ENCODE data around the gene TSPAN33. TPM values are rescaled to one million over a fixed set of nuclear protein-coding genes. Genes with fewer than 3 reads are reported as not detected.
"Not testable (repeated sequence)": the region's sequence is repeated elsewhere in the genome, so short reads cannot be mapped to it uniquely, and the experiment has no call there.

Gene TSPAN33
- total RNA-seq, 1 donor from 2014 or later, result 11.8 TPM

GRCh38 chr7:129197771-129198170 is 53.3 kb downstream of the TSPAN33 start:
- intact Hi-C loops (cut with DNase I), result no loop called here
- no peak for DNase-seq
- ATAC-seq (ENCODE audit: poor library complexity), result no peak

- ATAC-seq (ENCODE audit: poor library complexity) (no peak), DNase-seq (no peak)
- intact Hi-C loops (cut with DNase I), result no loop called here
Observed at GRCh38 chr7:129199406-129199805, 54.9 kb downstream of the TSPAN33 start.

GRCh38 chr7:129202058-129202777 is 57.7 kb downstream of the TSPAN33 start:
- intact Hi-C loops (cut with DNase I), result no loop called here
- DNase-seq, result no peak
- peak; percentile 63 for ATAC-seq (ENCODE audit: poor library complexity)

GRCh38 chr7:129203050-129203741 is 58.7 kb downstream of the TSPAN33 start:
- intact Hi-C loops (cut with DNase I), result no loop called here
- no peak for DNase-seq
- ATAC-seq (ENCODE audit: poor library complexity), result no peak

GRCh38 chr7:129205126-129205818 is 60.8 kb downstream of the TSPAN33 start:
- intact Hi-C loops (cut with DNase I), result no loop called here
- ATAC-seq (ENCODE audit: poor library complexity), result no peak
- no peak for DNase-seq

GRCh38 chr7:129205987-129206785 is 61.7 kb downstream of the TSPAN33 start:
- intact Hi-C loops (cut with DNase I), result no loop called here
- DNase-seq (no peak), ATAC-seq (ENCODE audit: poor library complexity) (no peak)

- ATAC-seq (ENCODE audit: poor library complexity), result no peak
Observed at GRCh38 chr7:129208667-129209066, 64.2 kb downstream of the TSPAN33 start.

GRCh38 chr7:129209067-129209926 is 64.8 kb downstream of the TSPAN33 start:
- intact Hi-C loops (cut with DNase I), result no loop called here
- ATAC-seq (ENCODE audit: poor library complexity) (no peak), DNase-seq (no peak)

More at GRCh38 chr7:129208667-129209066, 64.2 kb downstream of the TSPAN33 start:
- DNase-seq, result no peak
- intact Hi-C loops (cut with DNase I), result no loop called here

GRCh38 chr7:129210256-129210988 is 65.9 kb downstream of the TSPAN33 start:
- ATAC-seq (ENCODE audit: poor library complexity) (peak; percentile 97), DNase-seq (peak; percentile 90)
- intact Hi-C loops (cut with DNase I), result loop anchor here (5.0 kb wide), 1 partner anchor 48 kb away; no protein-coding TSS in a partner anchor

- ATAC-seq (ENCODE audit: poor library complexity) (peak; percentile 40), DNase-seq (no peak)
- intact Hi-C loops (cut with DNase I), result loop anchor here (5.0 kb wide), 1 partner anchor 49 kb away; no protein-coding TSS in a partner anchor
Observed at GRCh38 chr7:129210989-129211312, 66.4 kb downstream of the TSPAN33 start.

- intact Hi-C loops (cut with DNase I), result loop anchor here (5.0 kb wide), 1 partner anchor 50 kb away; no protein-coding TSS in a partner anchor
- ATAC-seq (ENCODE audit: poor library complexity) (no peak), DNase-seq (no peak)
Observed at GRCh38 chr7:129212126-129212525, 67.6 kb downstream of the TSPAN33 start.

- no peak for ATAC-seq (ENCODE audit: poor library complexity)
- intact Hi-C loops (cut with DNase I), result loop anchor here (5.0 kb wide), 1 partner anchor 50 kb away; no protein-coding TSS in a partner anchor
- no peak for DNase-seq
Observed at GRCh38 chr7:129212596-129212995, 68.1 kb downstream of the TSPAN33 start.

GRCh38 chr7:129213828-129214227 is 69.3 kb downstream of the TSPAN33 start:
- ATAC-seq (ENCODE audit: poor library complexity) (no peak), DNase-seq (no peak)
- intact Hi-C loops (cut with DNase I), result loop anchor here (5.0 kb wide), 1 partner anchor 52 kb away; no protein-coding TSS in a partner anchor

GRCh38 chr7:129215691-129216090 is 71.2 kb downstream of the TSPAN33 start:
- ATAC-seq (ENCODE audit: poor library complexity); DNase-seq: not testable (repeated sequence)
- intact Hi-C loops (cut with DNase I), result loop anchor here (5.0 kb wide), 2 partner anchors 82 to 257 kb away; no protein-coding TSS in a partner anchor

GRCh38 chr7:129216101-129216715 is 71.7 kb downstream of the TSPAN33 start:
- DNase-seq; ATAC-seq (ENCODE audit: poor library complexity): not testable (repeated sequence)
- intact Hi-C loops (cut with DNase I), result loop anchor here (5.0 kb wide), 2 partner anchors 81 to 256 kb away; no protein-coding TSS in a partner anchor

GRCh38 chr7:129216821-129217416 is 72.4 kb downstream of the TSPAN33 start:
- not testable (repeated sequence) for ATAC-seq (ENCODE audit: poor library complexity); DNase-seq
- intact Hi-C loops (cut with DNase I), result loop anchor here (5.0 kb wide), 2 partner anchors 80 to 255 kb away; no protein-coding TSS in a partner anchor
